ENCODE measurements around the gene ERBB4. TPM values are rescaled to one million over a fixed set of nuclear protein-coding genes. Genes with fewer than 3 reads are reported as not detected.

The ERBB4 gene
- polyA plus RNA-seq, 3 donors = 0.07 to 0.25 (median 0.11) TPM

- no peak overlapping the region for H3K27ac ChIP-seq (ENCODE audit: low read depth, low read length)
- WGBS, 3 donors = 62 to 83% (median 70%) methylated on average over 3 of the region's 3 CpGs
These were observed 669.5 kb downstream of the ERBB4 start for GRCh38 chr2:211868996-211869533.

- H3K27ac ChIP-seq (ENCODE audit: low read depth, low read length) = no peak overlapping the region
These were observed 670.7 kb downstream of the ERBB4 start for GRCh38 chr2:211867845-211868451.

GRCh38 chr2:211864328-211864727 is 674.3 kb downstream of the ERBB4 start:
- no peak overlapping the region for H3K27ac ChIP-seq (ENCODE audit: low read depth, low read length)
- 87 to 96% (median 90%) methylated on average over 3 of the region's 3 CpGs for WGBS, 3 donors

GRCh38 chr2:211860224-211860623 is 678.4 kb downstream of the ERBB4 start:
- no peak overlapping the region for H3K27ac ChIP-seq (ENCODE audit: low read depth, low read length)

GRCh38 chr2:211854832-211855231 is 683.8 kb downstream of the ERBB4 start:
- WGBS, 3 donors = 87 to 93% (median 90%) methylated on average over 3 of the region's 3 CpGs
- H3K27ac ChIP-seq (ENCODE audit: low read depth, low read length) = no peak overlapping the region

GRCh38 chr2:211846714-211847113 is 691.9 kb downstream of the ERBB4 start:
- 65 to 70% (median 69%) methylated on average over 1 of the region's 1 CpG for WGBS, 3 donors
- no peak overlapping the region for H3K27ac ChIP-seq (ENCODE audit: low read depth, low read length)

- H3K27ac ChIP-seq (ENCODE audit: low read depth, low read length) = no peak overlapping the region
These were observed 692.6 kb downstream of the ERBB4 start for GRCh38 chr2:211846036-211846400.

GRCh38 chr2:211845338-211846035 is 693.1 kb downstream of the ERBB4 start:
- 66 to 78% (median 71%) methylated on average over 3 of the region's 3 CpGs for WGBS, 3 donors
- H3K27ac ChIP-seq (ENCODE audit: low read depth, low read length) = no peak overlapping the region

GRCh38 chr2:211837706-211838105 is 700.9 kb downstream of the ERBB4 start:
- WGBS, 3 donors = 79 to 81% (median 80%) methylated on average over 2 of the region's 2 CpGs
- H3K27ac ChIP-seq (ENCODE audit: low read depth, low read length) = no peak overlapping the region

- no peak overlapping the region for H3K27ac ChIP-seq (ENCODE audit: low read depth, low read length)
- WGBS, 3 donors = 76 to 82% (median 81%) methylated on average over 3 of the region's 3 CpGs
These were observed 701.4 kb downstream of the ERBB4 start for GRCh38 chr2:211837206-211837605.

- WGBS, 3 donors = 30 to 76% (median 71%) methylated on average over 3 of the region's 3 CpGs
These were observed 702.2 kb downstream of the ERBB4 start for GRCh38 chr2:211836409-211836808.

GRCh38 chr2:211835695-211836094 is 702.9 kb downstream of the ERBB4 start:
- H3K27ac ChIP-seq (ENCODE audit: low read depth, low read length) = no peak overlapping the region
- WGBS, 3 donors = 59 to 77% (median 74%) methylated on average over 2 of the region's 2 CpGs

More at GRCh38 chr2:211836409-211836808, 702.2 kb downstream of the ERBB4 start:
- no peak overlapping the region for H3K27ac ChIP-seq (ENCODE audit: low read depth, low read length)

GRCh38 chr2:211833582-211834279 is 704.9 kb downstream of the ERBB4 start:
- H3K27ac ChIP-seq (ENCODE audit: low read depth, low read length) = no peak overlapping the region
- 83 to 91% (median 83%) methylated on average over 4 of the region's 4 CpGs for WGBS, 3 donors

GRCh38 chr2:211829725-211830124 is 708.9 kb downstream of the ERBB4 start:
- H3K27ac ChIP-seq (ENCODE audit: low read depth, low read length) = no peak overlapping the region
- WGBS, 3 donors = 68 to 84% (median 77%) methylated on average over 3 of the region's 3 CpGs

- no peak overlapping the region for H3K27ac ChIP-seq (ENCODE audit: low read depth, low read length)
- WGBS, 3 donors = 74 to 78% (median 76%) methylated on average over 7 of the region's 7 CpGs
These were observed 714.6 kb downstream of the ERBB4 start for GRCh38 chr2:211823886-211824479.

GRCh38 chr2:211822686-211823335 is 715.8 kb downstream of the ERBB4 start:
- no peak overlapping the region for H3K27ac ChIP-seq (ENCODE audit: low read depth, low read length)
- WGBS, 3 donors = 68 to 88% (median 71%) methylated on average over 3 of the region's 3 CpGs

- WGBS, 3 donors = 56 to 88% (median 65%) methylated on average over 1 of the region's 1 CpG
- no peak overlapping the region for H3K27ac ChIP-seq (ENCODE audit: low read depth, low read length)
These were observed 721.8 kb downstream of the ERBB4 start for GRCh38 chr2:211816754-211817153.

GRCh38 chr2:211812587-211812986 is 726.0 kb downstream of the ERBB4 start:
- no peak overlapping the region for H3K27ac ChIP-seq (ENCODE audit: low read depth, low read length)
- 71 to 76% (median 73%) methylated on average over 4 of the region's 4 CpGs for WGBS, 3 donors

GRCh38 chr2:211802666-211803065 is 735.9 kb downstream of the ERBB4 start:
- H3K27ac ChIP-seq (ENCODE audit: low read depth, low read length) = no peak overlapping the region
- WGBS, 3 donors = 70 to 82% (median 76%) methylated on average over 4 of the region's 4 CpGs

All from adipose tissue (tissue), 3 donors.